Ovary (tissue), 9 donors: ENCODE data around the gene CD40. TPM values are rescaled to one million over a fixed set of nuclear protein-coding genes. Genes with fewer than 3 reads are reported as not detected.

Source experiments
- DNase-seq, 5 donors: peaks; one replicate each; pipeline ENCODE4 v3.0.0-alpha.2; 2019 to 2020
- H3K27ac ChIP-seq, 2 donors: fragments of 200-600 bp; one replicate each; pipeline versions ENCODE4 v1.5.1 to v1.8.0; 2019 to 2022
- H3K27me3 ChIP-seq: fragments of 200-600 bp; one replicate; pipeline ENCODE4 v1.8.0; 2022
- H3K36me3 ChIP-seq: fragments of 200-600 bp; sonication (generic); one replicate; pipeline ENCODE4 v1.5.1; 2019
- H3K4me1 ChIP-seq: one replicate; pipeline ENCODE4 v1.8.1; 2013; ENCODE audit warnings: mild to moderate bottlenecking, moderate library complexity; ENCODE audit not compliant: insufficient read depth
- H3K4me3 ChIP-seq: fragments of 200-600 bp; sonication (generic); one replicate; pipeline ENCODE4 v1.5.1; 2017
- H3K9me3 ChIP-seq, 2 donors: fragments of 200-600 bp in 1 of 2; sonication (generic) in 1 of 2; one replicate each; pipeline versions ENCODE4 v1.5.1 to v1.8.1; 2013 to 2019; ENCODE audit warnings: mild to moderate bottlenecking in 1 of 2, moderate library complexity in 1 of 2
- EP300 ChIP-seq: sonication (generic); formaldehyde crosslinking; IDR thresholded peaks from one replicate; pipeline ENCODE4 v1.6.1; 2017; ENCODE audit warnings: antibody characterized with exemption
- POLR2A ChIP-seq: fragments of 450-650 bp; IDR thresholded peaks from one replicate; pipeline ENCODE4 v1.6.1; 2017; ENCODE audit warnings: antibody characterized with exemption, mild to moderate bottlenecking, moderate library complexity
- WGBS, 3 donors: extraction: QIAGEN DNeasy Blood & Tissue Kit in 1 of 3; methylation state at CpG; one replicate each; pipeline versions ENCODE4 v1.1.5 to v1.1.7; 2013 to 2017; 5-methylcytosine and 5-hydroxymethylcytosine counted together
- intact Hi-C, 4 donors: fragments of 100-400 bp; cut with DNase I; formaldehyde crosslinking; loops; one replicate each; pipeline versions ENCODE4 v1.11.0 to v1.15.1; 2022 to 2023
- polyA plus RNA-seq, 2 donors: library from polyadenylated mRNA; stranded (reverse); fragments of 200-250 nt in 1 of 2; fragments of 350-450 nt in 1 of 2; fragmentation: Illumina TruSeq in 1 of 2; extraction: RNeasy Lipid Tissue Mini Kit (QIAGEN cat#74804) in 1 of 2; gene quantifications; one replicate each; pipeline ENCODE4 v1.2.3, GENCODE V29; 2013 to 2014
- total RNA-seq, 7 donors: library from RNA; depleted of rRNA in 2 of 7; stranded (reverse); fragments of >200 nt in 2 of 7; fragmentation: NEBNext Ultra II Directional in 3 of 7; extraction: Animal tissue kit (Norgen Biotek cat#: 25700) in 3 of 7; gene quantifications; one replicate each; pipeline versions ENCODE4 v1.1.0 to v1.2.4, GENCODE V29; 2016 to 2023
- TF ChIP-seq, protein P1 (sequence below), 3 donors: fragments of 450-650 bp in 2 of 3; fragments of 200-600 bp in 1 of 3; IDR thresholded peaks; one replicate each; pipeline versions ENCODE4 v1.5.1 to v1.8.0; 2016 to 2022; ENCODE audit warnings: antibody characterized with exemption in 3 of 3, mild to moderate bottlenecking in 1 of 3
- donor health status: DM: no; HTN: no; CAD: no; lungs with moderate emphysema.
- donor health status: DM: no; HTN: no; CAD: no.
- donor health status: Bipolar disorder and iron deficiency.
- donor health status: DM: yes; HTN: yes; CAD: no.
- donor health status: DM: no; HTN: no; CAD: no.
- donor health status: DM: yes; HTN: yes; CAD: no.

CD40 gene
- total and polyA plus RNA-seq, 9 donors = 14.4 to 35.7 (median 21.6) TPM

DNA sequence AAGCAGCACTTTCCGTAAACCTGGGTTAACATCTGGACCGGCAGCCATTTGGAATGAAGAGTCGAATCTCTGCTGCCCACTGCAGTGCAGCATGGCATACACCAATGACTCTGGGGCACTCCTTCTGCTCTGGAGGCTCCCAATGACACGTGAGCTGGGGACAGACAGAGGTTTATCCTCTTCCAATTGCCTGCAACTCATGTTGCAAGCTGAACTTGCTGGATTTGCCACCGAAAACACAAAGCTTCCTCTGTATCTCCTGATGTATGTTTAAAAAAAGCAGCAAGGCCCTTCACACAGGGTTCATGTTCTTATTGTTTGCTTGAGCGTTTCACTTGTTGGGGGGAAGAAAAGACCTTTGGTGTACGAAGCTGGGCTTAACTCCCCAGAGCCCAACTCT is 39.2 kb upstream of the CD40 start:
- Histone ChIP-seq H3K4me1 (peaks cover 9% of the 10 kb centered on the region), H3K27ac (no peak overlapping the region), H3K36me3 (no peaks in the 10 kb centered on the region), H3K27me3 (no peaks in the 10 kb centered on the region), H3K4me3 (no peak overlapping the region), H3K9me3 (no peaks in the 10 kb centered on the region)
- 15 to 46% (median 17%) methylated on average over 7 of the region's 7 CpGs for WGBS, 3 donors
- TF ChIP-seq POLR2A (no peak), EP300 (no peak)
- TF ChIP-seq, protein P1, sequence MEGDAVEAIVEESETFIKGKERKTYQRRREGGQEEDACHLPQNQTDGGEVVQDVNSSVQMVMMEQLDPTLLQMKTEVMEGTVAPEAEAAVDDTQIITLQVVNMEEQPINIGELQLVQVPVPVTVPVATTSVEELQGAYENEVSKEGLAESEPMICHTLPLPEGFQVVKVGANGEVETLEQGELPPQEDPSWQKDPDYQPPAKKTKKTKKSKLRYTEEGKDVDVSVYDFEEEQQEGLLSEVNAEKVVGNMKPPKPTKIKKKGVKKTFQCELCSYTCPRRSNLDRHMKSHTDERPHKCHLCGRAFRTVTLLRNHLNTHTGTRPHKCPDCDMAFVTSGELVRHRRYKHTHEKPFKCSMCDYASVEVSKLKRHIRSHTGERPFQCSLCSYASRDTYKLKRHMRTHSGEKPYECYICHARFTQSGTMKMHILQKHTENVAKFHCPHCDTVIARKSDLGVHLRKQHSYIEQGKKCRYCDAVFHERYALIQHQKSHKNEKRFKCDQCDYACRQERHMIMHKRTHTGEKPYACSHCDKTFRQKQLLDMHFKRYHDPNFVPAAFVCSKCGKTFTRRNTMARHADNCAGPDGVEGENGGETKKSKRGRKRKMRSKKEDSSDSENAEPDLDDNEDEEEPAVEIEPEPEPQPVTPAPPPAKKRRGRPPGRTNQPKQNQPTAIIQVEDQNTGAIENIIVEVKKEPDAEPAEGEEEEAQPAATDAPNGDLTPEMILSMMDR (IDR thresholded peaks at IDR 0.05) = no peak
- intact Hi-C loops = no loop called here
- no peak for DNase-seq

DNA sequence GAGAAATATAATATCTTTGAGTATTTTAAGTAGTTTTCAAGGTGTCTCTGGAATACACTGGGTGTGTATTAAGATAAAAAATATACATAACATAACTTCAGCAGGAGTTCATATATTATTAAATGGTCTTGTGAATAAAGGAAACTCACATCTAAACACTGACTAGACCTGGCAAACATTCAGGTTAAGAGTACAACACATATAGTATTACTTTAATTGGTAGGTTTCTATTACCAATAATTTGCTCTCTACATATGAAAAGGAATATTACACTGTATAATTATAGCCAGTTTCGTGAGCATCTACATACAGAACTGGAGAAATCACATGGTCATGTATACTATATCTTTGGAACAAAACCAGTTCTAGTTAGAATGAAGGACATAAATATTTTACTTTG is 37.0 kb upstream of the CD40 start:
- H3K4me1 ChIP-seq = peaks cover 15% of the 10 kb centered on the region
- 88 to 97% (median 95%) methylated on average over 1 of the region's 1 CpG for WGBS, 3 donors
- intact Hi-C loops = loop anchor here in 2 of 4 donors (10.0 kb wide), 2 partner anchors 106 to 286 kb away; partner anchors contain the start of genes DNTTIP1 (in 1 of the 2), WFDC3 (in 1 of the 2) and ZNF335 (in 1 of the 2)

GRCh38 chr20:46083101-46083500 is 35.0 kb upstream of the CD40 start:
- no peak overlapping the region for H3K4me3 ChIP-seq
- TF ChIP-seq POLR2A (no peak), EP300 (no peak)
- TF ChIP-seq, protein P1 (IDR thresholded peaks at IDR 0.05) = no peak
- no peak for DNase-seq
- H3K27ac ChIP-seq = no peak overlapping the region
- intact Hi-C loops = loop anchor here in 2 of 4 donors (10.0 kb wide), 2 partner anchors 108 to 288 kb away; partner anchors contain the start of genes DNTTIP1 (in 1 of the 2), WFDC3 (in 1 of the 2) and ZNF335 (in 1 of the 2)
- 67 to 69% (median 67%) methylated on average over 6 of the region's 6 CpGs for WGBS, 3 donors
- H3K9me3 ChIP-seq = no peaks in the 10 kb centered on the region
- H3K36me3 ChIP-seq = no peaks in the 10 kb centered on the region
- no peaks in the 10 kb centered on the region for H3K27me3 ChIP-seq
- H3K4me1 ChIP-seq = peaks cover 20% of the 10 kb centered on the region

More for the DNA sequence above, 37.0 kb upstream of the CD40 start:
- TF ChIP-seq POLR2A (no peak), EP300 (no peak)
- TF ChIP-seq, protein P1 (IDR thresholded peaks at IDR 0.05) = no peak
- Histone ChIP-seq H3K4me3 (no peak overlapping the region), H3K27me3 (no peaks in the 10 kb centered on the region), H3K27ac (no peak overlapping the region), H3K9me3 (no peaks in the 10 kb centered on the region), H3K36me3 (no peaks in the 10 kb centered on the region)
- no peak for DNase-seq

- WGBS, 3 donors = 96 to 98% (median 97%) methylated on average over 1 of the region's 1 CpG
- DNase-seq = no peak
- Histone ChIP-seq H3K4me3 (no peak overlapping the region), H3K4me1 (peaks cover 18% of the 10 kb centered on the region), H3K27ac (no peak overlapping the region), H3K36me3 (no peaks in the 10 kb centered on the region), H3K27me3 (no peaks in the 10 kb centered on the region), H3K9me3 (no peaks in the 10 kb centered on the region)
- intact Hi-C loops = loop anchor here in 2 of 4 donors (10.0 kb wide), 2 partner anchors 109 to 289 kb away; partner anchors contain the start of genes DNTTIP1 (in 1 of the 2), WFDC3 (in 1 of the 2) and ZNF335 (in 1 of the 2)
- TF ChIP-seq, protein P1 (IDR thresholded peaks at IDR 0.05) = no peak
- TF ChIP-seq EP300 (no peak), POLR2A (no peak)
These were observed 34.5 kb upstream of the CD40 start for GRCh38 chr20:46083531-46084061.
